C4-2B (cell line): ENCODE data around the gene SETBP1.

Experiments used
- CTCF ChIP-seq: fragments of 450-650 bp; conservative IDR thresholded peaks from 2 replicates; pipeline ENCODE4 v1.5.1; 2017; ENCODE audit warnings: mild to moderate bottlenecking
- ZFX ChIP-seq: fragments of 450-650 bp; IDR thresholded peaks from 2 replicates; pipeline ENCODE4 v1.6.1; 2017

- TF ChIP-seq CTCF (no peak), ZFX (no peak)
Measured at GRCh38 chr18:44882163-44882868, 201.6 kb downstream of the SETBP1 start.
